ENCODE measurements around the gene EPGN. TPM values are rescaled to one million over a fixed set of nuclear protein-coding genes. Genes with fewer than 3 reads are reported as not detected.
A peak's percentile ranks its signal among the peaks of the same experiment; 100 is the strongest.

The EPGN gene
- polyA plus RNA-seq, 1 donor (not counting 4 experiments of a cell fraction or from before 2014, with no cell fraction given) = 330 TPM

- H3K9me1 ChIP-seq (ENCODE audit: control insufficient read depth, extremely low read depth, insufficient read depth, low read length) = no peaks in the 10 kb centered on the region
- H3K4me3 ChIP-seq (ENCODE audit: control insufficient read depth in 2 of 3, extremely low read depth in 1 of 3, insufficient read depth in 2 of 3, low read depth in 1 of 3, low read length in 3 of 3) = no peak overlapping the region
- TF ChIP-seq, protein P1, sequence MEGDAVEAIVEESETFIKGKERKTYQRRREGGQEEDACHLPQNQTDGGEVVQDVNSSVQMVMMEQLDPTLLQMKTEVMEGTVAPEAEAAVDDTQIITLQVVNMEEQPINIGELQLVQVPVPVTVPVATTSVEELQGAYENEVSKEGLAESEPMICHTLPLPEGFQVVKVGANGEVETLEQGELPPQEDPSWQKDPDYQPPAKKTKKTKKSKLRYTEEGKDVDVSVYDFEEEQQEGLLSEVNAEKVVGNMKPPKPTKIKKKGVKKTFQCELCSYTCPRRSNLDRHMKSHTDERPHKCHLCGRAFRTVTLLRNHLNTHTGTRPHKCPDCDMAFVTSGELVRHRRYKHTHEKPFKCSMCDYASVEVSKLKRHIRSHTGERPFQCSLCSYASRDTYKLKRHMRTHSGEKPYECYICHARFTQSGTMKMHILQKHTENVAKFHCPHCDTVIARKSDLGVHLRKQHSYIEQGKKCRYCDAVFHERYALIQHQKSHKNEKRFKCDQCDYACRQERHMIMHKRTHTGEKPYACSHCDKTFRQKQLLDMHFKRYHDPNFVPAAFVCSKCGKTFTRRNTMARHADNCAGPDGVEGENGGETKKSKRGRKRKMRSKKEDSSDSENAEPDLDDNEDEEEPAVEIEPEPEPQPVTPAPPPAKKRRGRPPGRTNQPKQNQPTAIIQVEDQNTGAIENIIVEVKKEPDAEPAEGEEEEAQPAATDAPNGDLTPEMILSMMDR (optimal IDR thresholded peaks at IDR 0.05 in 1 of 3, IDR thresholded peaks at IDR 0.05 in 1 of 3, conservative IDR thresholded peaks at IDR 0.05 in 1 of 3; ENCODE audit: extremely low read depth in 1 of 3, insufficient read depth in 2 of 3, low read length in 3 of 3) = no peak
- no peak for TF ChIP-seq EZH2 (IDR thresholded peaks at IDR 0.05; ENCODE audit: low read length)
- H2AFZ ChIP-seq (ENCODE audit: control insufficient read depth, low read length) = no peak overlapping the region
- peak overlapping the region; percentile 65 for H3K4me2 ChIP-seq (ENCODE audit: control insufficient read depth, extremely low read depth, insufficient read depth, low read depth, low read length)
- no peak overlapping the region for H3K9ac ChIP-seq (ENCODE audit: control insufficient read depth, extremely low read depth, insufficient read depth, low read length)
- dilution Hi-C loops (cut with MboI; ENCODE audit: extremely low pct_ligation_motif_present, low sequenced_read_pairs) = no loop called here
- H3K36me3 ChIP-seq (ENCODE audit: control insufficient read depth in 2 of 2, extremely low read depth in 1 of 2, insufficient read depth in 2 of 2, low read length in 2 of 2) = no peaks in the 10 kb centered on the region
- peaks cover 6% of the 10 kb centered on the region for H3K79me2 ChIP-seq (ENCODE audit: control insufficient read depth, insufficient read depth, low read length)
- DNase-seq (ENCODE audit: low read depth, low spot score) = no peak
- H3K27me3 ChIP-seq (ENCODE audit: control insufficient read depth, extremely low read depth, insufficient read depth, low read length) = no peaks in the 10 kb centered on the region
- H3K27ac ChIP-seq (ENCODE audit: control insufficient read depth, insufficient read depth, low read length) = peak overlapping the region; percentile 47
- H4K20me1 ChIP-seq (ENCODE audit: control insufficient read depth, extremely low read depth, insufficient read depth, low read length) = no peaks in the 10 kb centered on the region
- peak; percentile 67 for FAIRE-seq
- no peaks in the 10 kb centered on the region for H3K9me3 ChIP-seq (ENCODE audit: control insufficient read depth, low read depth, low read length)
- peaks cover 31% of the 10 kb centered on the region for H3K4me1 ChIP-seq (ENCODE audit: control insufficient read depth, extremely low read depth, insufficient read depth, low read length)
Observed at GRCh38 chr4:74357965-74358364, 49.7 kb downstream of the EPGN start.

DNA sequence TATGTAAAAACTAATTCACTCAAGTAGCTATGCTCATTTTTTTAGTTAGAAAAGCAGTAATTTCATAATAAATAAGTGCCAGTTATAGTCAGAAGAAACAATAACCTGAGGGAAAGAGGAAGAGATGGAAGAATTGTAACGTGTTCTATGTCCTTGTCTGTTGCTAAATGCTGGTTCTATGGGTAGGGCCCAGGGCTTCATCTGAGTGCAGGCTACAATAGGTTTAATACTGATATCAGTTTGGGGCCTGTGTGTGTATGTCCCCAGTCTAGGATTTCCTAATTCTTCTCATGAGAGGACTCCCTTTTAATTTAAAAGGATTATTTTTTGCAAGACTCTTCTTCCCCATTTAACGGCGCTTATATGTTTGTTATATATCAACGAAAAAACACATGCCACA lies 53.4 kb downstream of the EPGN start:
- Histone ChIP-seq H3K9me3 (ENCODE audit: control insufficient read depth, low read depth, low read length) (no peaks in the 10 kb centered on the region), H4K20me1 (ENCODE audit: control insufficient read depth, extremely low read depth, insufficient read depth, low read length) (no peaks in the 10 kb centered on the region), H3K4me3 (ENCODE audit: control insufficient read depth in 2 of 3, extremely low read depth in 1 of 3, insufficient read depth in 2 of 3, low read depth in 1 of 3, low read length in 3 of 3) (no peak overlapping the region), H3K36me3 (ENCODE audit: control insufficient read depth in 2 of 2, extremely low read depth in 1 of 2, insufficient read depth in 2 of 2, low read length in 2 of 2) (peaks cover 0 to 11% of the 10 kb centered on the region in 2 experiments), H3K9me1 (ENCODE audit: control insufficient read depth, extremely low read depth, insufficient read depth, low read length) (no peaks in the 10 kb centered on the region), H3K9ac (ENCODE audit: control insufficient read depth, extremely low read depth, insufficient read depth, low read length) (no peak overlapping the region), H3K27ac (ENCODE audit: control insufficient read depth, insufficient read depth, low read length) (peak overlapping the region; percentile 40), H3K4me1 (ENCODE audit: control insufficient read depth, extremely low read depth, insufficient read depth, low read length) (peaks cover 39% of the 10 kb centered on the region), H3K4me2 (ENCODE audit: control insufficient read depth, extremely low read depth, insufficient read depth, low read depth, low read length) (peak overlapping the region; percentile 51), H2AFZ (ENCODE audit: control insufficient read depth, low read length) (no peak overlapping the region), H3K79me2 (ENCODE audit: control insufficient read depth, insufficient read depth, low read length) (peaks cover 30% of the 10 kb centered on the region), H3K27me3 (ENCODE audit: control insufficient read depth, extremely low read depth, insufficient read depth, low read length) (no peaks in the 10 kb centered on the region)
- TF ChIP-seq, protein P1 (optimal IDR thresholded peaks at IDR 0.05 in 1 of 3, IDR thresholded peaks at IDR 0.05 in 1 of 3, conservative IDR thresholded peaks at IDR 0.05 in 1 of 3; ENCODE audit: extremely low read depth in 1 of 3, insufficient read depth in 2 of 3, low read length in 3 of 3) = no peak
- TF ChIP-seq EZH2 (IDR thresholded peaks at IDR 0.05; ENCODE audit: low read length) = no peak
- dilution Hi-C loops (cut with MboI; ENCODE audit: extremely low pct_ligation_motif_present, low sequenced_read_pairs) = no loop called here
- FAIRE-seq (no peak), DNase-seq (ENCODE audit: low read depth, low spot score) (no peak)
